Measurements from ENCODE around the gene GRIK2.

GRCh38 chr6:101826269-101826668 is 432.8 kb downstream of the GRIK2 start:
- no peak for TF ChIP-seq CTCF (IDR thresholded peaks at IDR 0.05)
- no peak for TF ChIP-seq POLR2A (IDR thresholded peaks at IDR 0.05)
- TF ChIP-seq POLR2AphosphoS5 (IDR thresholded peaks at IDR 0.05) = no peak
